Small intestine (tissue), 7 donors: Measurements from ENCODE around the gene LRP1. TPM values are rescaled to one million over a fixed set of nuclear protein-coding genes. Genes with fewer than 3 reads are reported as not detected.

ENCODE experiments used
- DNase-seq, 2 donors: peaks; one replicate each; pipeline versions ENCODE4 v3.0.0 to v3.0.0-alpha.2; 2013
- FAIRE-seq: peaks from 2 replicates; lab custom pipeline; 2012; peaks lifted over from hg19 to GRCh38; lab: Jason Lieb, UNC
- H3K27ac ChIP-seq, 3 donors: one replicate each; pipeline ENCODE4 v1.5.1; 2013; ENCODE audit warnings: low read length in 2 of 3, mild to moderate bottlenecking in 2 of 3, control low read depth in 1 of 3, inconsistent platforms in 1 of 3, low read depth in 1 of 3, moderate library complexity in 1 of 3
- H3K27me3 ChIP-seq, 3 donors: one replicate each; pipeline ENCODE4 v1.6.1; 2013; ENCODE audit warnings: low read length in 3 of 3, inconsistent platforms in 1 of 3; ENCODE audit not compliant: control insufficient read depth in 3 of 3, insufficient read depth in 3 of 3
- H3K36me3 ChIP-seq, 3 donors: one replicate each; pipeline ENCODE4 v1.6.1; 2013; ENCODE audit warnings: low read length in 3 of 3, inconsistent platforms in 1 of 3, low read depth in 1 of 3, mild to moderate bottlenecking in 1 of 3, moderate library complexity in 1 of 3; ENCODE audit not compliant: control insufficient read depth in 3 of 3, insufficient read depth in 2 of 3
- H3K4me1 ChIP-seq, 3 donors: one replicate each; pipeline ENCODE4 v1.6.1; 2013; ENCODE audit warnings: low read length in 2 of 3, inconsistent platforms in 1 of 3, low read depth in 1 of 3, mild to moderate bottlenecking in 1 of 3, moderate library complexity in 1 of 3; ENCODE audit not compliant: control insufficient read depth in 3 of 3, insufficient read depth in 2 of 3
- H3K4me3 ChIP-seq, 3 donors: one replicate each; pipeline ENCODE4 v1.5.1; 2013; ENCODE audit warnings: low read length in 3 of 3, control low read depth in 1 of 3, inconsistent platforms in 1 of 3, low read depth in 1 of 3, mild to moderate bottlenecking in 1 of 3, moderate library complexity in 1 of 3
- H3K9me3 ChIP-seq, 2 donors: one replicate each; pipeline ENCODE4 v1.6.1; 2013; ENCODE audit warnings: low read depth in 1 of 2, low read length in 1 of 2; ENCODE audit not compliant: control insufficient read depth in 2 of 2, insufficient read depth in 1 of 2
- WGBS, 3 donors: extraction: QIAGEN DNeasy Blood & Tissue Kit; methylation state at CpG; one replicate each; pipeline ENCODE4 v1.1.7; 2013; 5-methylcytosine and 5-hydroxymethylcytosine counted together
- polyA plus RNA-seq, 4 donors: library from polyadenylated mRNA; stranded (reverse) in 3 of 4; unstranded in 1 of 4; fragments of 200-250 nt in 3 of 4; fragments of 120-200 nt in 1 of 4; gene quantifications; one replicate each; pipeline versions ENCODE4 v1.2.1 to v1.2.3, GENCODE V29; 2013
- donor health status: healthy with polysubstance abuse.
- donor health status: control.
- donor health status: control.
- donor health status: Bipolar disorder and iron deficiency.
- donor health status: healthy.

The LRP1 gene
- polyA plus RNA-seq, 4 donors: 24.3 to 55.3 (median 41.6) TPM

- Histone ChIP-seq H3K9me3 (no peaks in the 10 kb centered on the region), H3K36me3 (peaks cover 4 to 55% (median 9%) of the 10 kb centered on the region in 3 donors), H3K27me3 (peaks cover 0 to 40% (median 26%) of the 10 kb centered on the region in 3 donors), H3K4me1 (peaks cover 0 to 16% (median 0%) of the 10 kb centered on the region in 3 donors), H3K27ac (no peak overlapping the region), H3K4me3 (no peak overlapping the region)
- FAIRE-seq (no peak), DNase-seq (peak; percentile 77 to 91)
- WGBS, 3 donors: 9 to 14% (median 10%) methylated on average over 16 of the region's 16 CpGs
Observed at GRCh38 chr12:57213058-57213715, 84.9 kb downstream of the LRP1 start.

- DNase-seq (no peak), FAIRE-seq (no peak)
- Histone ChIP-seq H3K36me3 (peaks cover 2 to 48% (median 8%) of the 10 kb centered on the region in 3 donors), H3K27me3 (peaks cover 0 to 47% (median 33%) of the 10 kb centered on the region in 3 donors), H3K9me3 (no peaks in the 10 kb centered on the region), H3K27ac (no peak overlapping the region), H3K4me3 (no peak overlapping the region), H3K4me1 (peaks cover 0 to 16% (median 0%) of the 10 kb centered on the region in 3 donors)
- WGBS, 3 donors: 44 to 79% (median 68%) methylated on average over 4 of the region's 4 CpGs
Observed at GRCh38 chr12:57213763-57214397, 85.6 kb downstream of the LRP1 start.

GRCh38 chr12:57214398-57214781 lies 86.1 kb downstream of the LRP1 start:
- FAIRE-seq (no peak), DNase-seq (peak; percentile 56 to 72)
- 0 to 3% (median 1%) methylated on average over 14 of the region's 14 CpGs for WGBS, 3 donors
- Histone ChIP-seq H3K27ac (no peak overlapping the region), H3K36me3 (peaks cover 0 to 43% (median 4%) of the 10 kb centered on the region in 3 donors), H3K27me3 (peaks cover 0 to 52% (median 37%) of the 10 kb centered on the region in 3 donors), H3K9me3 (no peaks in the 10 kb centered on the region), H3K4me1 (peaks cover 0 to 16% (median 0%) of the 10 kb centered on the region in 3 donors), H3K4me3 (no peak overlapping the region)

GRCh38 chr12:57215065-57215464 lies 86.8 kb downstream of the LRP1 start:
- FAIRE-seq: no peak
- Histone ChIP-seq H3K9me3 (no peaks in the 10 kb centered on the region), H3K4me1 (peaks cover 0 to 19% (median 0%) of the 10 kb centered on the region in 3 donors), H3K4me3 (no peak overlapping the region), H3K36me3 (peaks cover 0 to 37% (median 3%) of the 10 kb centered on the region in 3 donors), H3K27me3 (peaks cover 0 to 59% (median 43%) of the 10 kb centered on the region in 3 donors), H3K27ac (no peak overlapping the region)
- DNase-seq: no peak
- 24 to 35% (median 33%) methylated on average over 10 to 11 of the region's 11 CpGs for WGBS, 3 donors

- WGBS, 3 donors: 6 to 13% (median 6%) methylated on average over 7 of the region's 7 CpGs
- H3K36me3 ChIP-seq: peaks cover 0 to 31% (median 3%) of the 10 kb centered on the region in 3 donors
- H3K4me3 ChIP-seq: no peak overlapping the region
- H3K4me1 ChIP-seq: peaks cover 0 to 19% (median 0%) of the 10 kb centered on the region in 3 donors
- peaks cover 0 to 64% (median 45%) of the 10 kb centered on the region in 3 donors for H3K27me3 ChIP-seq
- no peak overlapping the region for H3K27ac ChIP-seq
- H3K9me3 ChIP-seq: no peaks in the 10 kb centered on the region
- DNase-seq (peak in 1 of 2 donors; percentile 29), FAIRE-seq (no peak)
Observed at GRCh38 chr12:57215668-57216013, 87.4 kb downstream of the LRP1 start.

GRCh38 chr12:57216014-57216911 lies 88.0 kb downstream of the LRP1 start, which contains the start of gene NXPH4:
NXPH4 (plus strand) TSS chr12:57216794; CDS start chr12:57216970, 176 bp downstream.
- Histone ChIP-seq H3K4me1 (peaks cover 0 to 19% (median 0%) of the 10 kb centered on the region in 3 donors), H3K4me3 (peak within 1 kb of the TSS in 2 of 3 donors; percentile 19 to 34), H3K36me3 (peaks cover 0 to 25% (median 0%) of the 10 kb centered on the region in 3 donors), H3K9me3 (no peaks in the 10 kb centered on the region), H3K27ac (no peak within 1 kb of the TSS), H3K27me3 (peaks cover 0 to 71% (median 51%) of the 10 kb centered on the region in 3 donors)
- 1 to 2% (median 1%) methylated on average over 59 to 102 of the region's 102 CpGs for WGBS, 3 donors
- no peak for FAIRE-seq
- peak in 1 of 2 donors; percentile 56 for DNase-seq

GRCh38 chr12:57216921-57217879 lies 88.9 kb downstream of the LRP1 start:
- FAIRE-seq (no peak), DNase-seq (peak in 1 of 2 donors; percentile 43)
- H3K4me1 ChIP-seq: peaks cover 0 to 19% (median 0%) of the 10 kb centered on the region in 3 donors
- peaks cover 0 to 15% (median 0%) of the 10 kb centered on the region in 3 donors for H3K36me3 ChIP-seq
- H3K27ac ChIP-seq: no peak overlapping the region
- 1 to 3% (median 2%) methylated on average over 59 to 63 of the region's 63 CpGs for WGBS, 3 donors
- peak overlapping the region in 2 of 3 donors; percentile 19 to 34 for H3K4me3 ChIP-seq
- peaks cover 0 to 80% (median 57%) of the 10 kb centered on the region in 3 donors for H3K27me3 ChIP-seq
- H3K9me3 ChIP-seq: no peaks in the 10 kb centered on the region
